Liver (tissue), 9 donors: ENCODE results near the gene KLK15. TPM values are rescaled to one million over a fixed set of nuclear protein-coding genes. Genes with fewer than 3 reads are reported as not detected.

Source experiments
- DNase-seq: peaks from one replicate; pipeline ENCODE4 v3.0.0-alpha.2; 2017; ENCODE audit warnings: low spot score
- H3K27ac ChIP-seq, 2 donors: one replicate each; pipeline ENCODE4 v1.7.0; 2013; ENCODE audit warnings: inconsistent platforms in 2 of 2, low read length in 2 of 2, control low read depth in 1 of 2, low read depth in 1 of 2, mild to moderate bottlenecking in 1 of 2
- H3K27me3 ChIP-seq, 4 donors: one replicate each; pipeline versions ENCODE4 v1.6.1 to v1.7.0; 2013; ENCODE audit warnings: low read length in 3 of 4, inconsistent platforms in 1 of 4, mild to moderate bottlenecking in 1 of 4, moderate library complexity in 1 of 4; ENCODE audit not compliant: control insufficient read depth in 4 of 4, insufficient read depth in 4 of 4
- H3K36me3 ChIP-seq, 4 donors: one replicate each; pipeline versions ENCODE4 v1.6.1 to v1.7.0; 2013; ENCODE audit warnings: low read length in 3 of 4, mild to moderate bottlenecking in 3 of 4, low read depth in 1 of 4, moderate library complexity in 1 of 4; ENCODE audit not compliant: control insufficient read depth in 4 of 4, insufficient read depth in 3 of 4
- H3K4me1 ChIP-seq, 4 donors: one replicate each; pipeline versions ENCODE4 v1.6.1 to v1.7.0; 2013; ENCODE audit warnings: low read length in 3 of 4, mild to moderate bottlenecking in 3 of 4, moderate library complexity in 1 of 4; ENCODE audit not compliant: control insufficient read depth in 4 of 4, insufficient read depth in 4 of 4
- H3K4me3 ChIP-seq, 3 donors: one replicate each; pipeline versions ENCODE4 v1.6.1 to v1.7.0; 2013; ENCODE audit warnings: low read length in 3 of 3, control low read depth in 1 of 3, low read depth in 1 of 3, mild to moderate bottlenecking in 1 of 3
- H3K9ac ChIP-seq, 2 donors: one replicate each; pipeline ENCODE4 v1.7.0; 2013; ENCODE audit warnings: low read length in 2 of 2, mild to moderate bottlenecking in 2 of 2, moderate library complexity in 2 of 2, control low read depth in 1 of 2, low read depth in 1 of 2
- H3K9me3 ChIP-seq, 4 donors: one replicate each; pipeline versions ENCODE4 v1.6.1 to v1.7.0; 2013; ENCODE audit warnings: low read length in 3 of 4; ENCODE audit not compliant: control insufficient read depth in 4 of 4
- EGR1 ChIP-seq, 2 donors: IDR thresholded peaks; 2 replicates each; pipeline ENCODE4 v1.6.1; 2016 to 2018; ENCODE audit warnings: antibody characterized with exemption in 2 of 2, low read depth in 2 of 2
- FOXA1 ChIP-seq: IDR thresholded peaks from 2 replicates; pipeline ENCODE4 v1.6.1; 2016; ENCODE audit warnings: antibody characterized with exemption
- FOXA2 ChIP-seq: IDR thresholded peaks from 2 replicates; pipeline ENCODE4 v1.6.1; 2016; ENCODE audit warnings: antibody characterized with exemption
- GABPA ChIP-seq, 2 donors: IDR thresholded peaks in 1 of 2; conservative IDR thresholded peaks in 1 of 2; 2 replicates each; pipeline ENCODE4 v1.6.1; 2016; ENCODE audit warnings: antibody characterized with exemption in 2 of 2, mild to moderate bottlenecking in 1 of 2, moderate library complexity in 1 of 2
- HNF4A ChIP-seq, 2 donors: conservative IDR thresholded peaks; 2 replicates each; pipeline ENCODE4 v1.6.1; 2016; ENCODE audit warnings: antibody characterized with exemption in 2 of 2, mild to moderate bottlenecking in 2 of 2
- HNF4G ChIP-seq: IDR thresholded peaks from 2 replicates; pipeline ENCODE4 v1.6.1; 2016; ENCODE audit warnings: antibody characterized with exemption
- JUND ChIP-seq, 2 donors: IDR thresholded peaks; 2 replicates each; pipeline ENCODE4 v1.6.1; 2016; ENCODE audit warnings: antibody characterized with exemption in 2 of 2
- NR2F2 ChIP-seq: IDR thresholded peaks from 2 replicates; pipeline ENCODE4 v1.6.1; 2016; ENCODE audit warnings: antibody characterized with exemption
- RAD21 ChIP-seq, 2 donors: IDR thresholded peaks; 2 replicates each; pipeline ENCODE4 v1.6.1; 2016; ENCODE audit warnings: antibody characterized with exemption in 2 of 2, mild to moderate bottlenecking in 2 of 2
- RXRA ChIP-seq, 2 donors: IDR thresholded peaks; 2 replicates each; pipeline ENCODE4 v1.6.1; 2017 to 2018; ENCODE audit warnings: antibody characterized with exemption in 2 of 2, mild to moderate bottlenecking in 1 of 2
- SP1 ChIP-seq: IDR thresholded peaks from 2 replicates; pipeline ENCODE4 v1.6.1; 2018; ENCODE audit warnings: antibody characterized with exemption, mild to moderate bottlenecking
- TAF1 ChIP-seq: conservative IDR thresholded peaks from 2 replicates; pipeline ENCODE4 v1.6.1; 2016; ENCODE audit warnings: antibody characterized with exemption, mild to moderate bottlenecking
- YY1 ChIP-seq: IDR thresholded peaks from 2 replicates; pipeline ENCODE4 v1.6.1; 2016; ENCODE audit warnings: antibody characterized with exemption, mild to moderate bottlenecking
- WGBS: extraction: QIAGEN DNeasy Blood & Tissue Kit; methylation state at CpG from one replicate; pipeline ENCODE4 v1.1.7; 2013; 5-methylcytosine and 5-hydroxymethylcytosine counted together
- polyA plus RNA-seq, 2 donors: library from polyadenylated mRNA; stranded (reverse) in 1 of 2; unstranded in 1 of 2; fragments of 200-250 nt in 1 of 2; fragments of >200 nt in 1 of 2; fragmentation: Nextera tagmentation in 1 of 2; extraction: Ambion mirVana in 1 of 2; gene quantifications; one replicate each; pipeline versions ENCODE4 v1.2.1 to v1.2.3, GENCODE V29; 2013 to 2015
- total RNA-seq, 2 donors: library from RNA; depleted of rRNA; stranded (reverse); fragments of >200 nt; gene quantifications; one replicate each; pipeline ENCODE4 v1.2.3, GENCODE V29; 2014
- TF ChIP-seq, protein P1 (sequence below): IDR thresholded peaks from 2 replicates; pipeline ENCODE4 v1.6.1; 2016; ENCODE audit warnings: antibody characterized with exemption
- TF ChIP-seq, protein P2 (sequence below): fragments of 150-350 bp; IDR thresholded peaks from 2 replicates; pipeline ENCODE4 v1.5.1; 2017; ENCODE audit warnings: improper control_type of control experiment, low read depth, low read length; ENCODE audit not compliant: missing input control
- TF ChIP-seq, protein P3 (sequence below): IDR thresholded peaks from 2 replicates; pipeline ENCODE4 v1.6.1; 2016; ENCODE audit warnings: antibody characterized with exemption
- TF ChIP-seq, protein P4 (sequence below): IDR thresholded peaks from 2 replicates; pipeline ENCODE4 v1.6.1; 2016; ENCODE audit warnings: antibody characterized with exemption
- TF ChIP-seq, protein P5 (sequence below): IDR thresholded peaks from 2 replicates; pipeline ENCODE4 v1.6.1; 2016; ENCODE audit warnings: antibody characterized with exemption, mild to moderate bottlenecking
- donor health status: healthy.
- donor health status: healthy.
- donor health status: healthy.
- donor health status: healthy.
- donor health status: healthy.

The KLK15 gene
- total and polyA plus RNA-seq, 4 donors, result not detected

DNA sequence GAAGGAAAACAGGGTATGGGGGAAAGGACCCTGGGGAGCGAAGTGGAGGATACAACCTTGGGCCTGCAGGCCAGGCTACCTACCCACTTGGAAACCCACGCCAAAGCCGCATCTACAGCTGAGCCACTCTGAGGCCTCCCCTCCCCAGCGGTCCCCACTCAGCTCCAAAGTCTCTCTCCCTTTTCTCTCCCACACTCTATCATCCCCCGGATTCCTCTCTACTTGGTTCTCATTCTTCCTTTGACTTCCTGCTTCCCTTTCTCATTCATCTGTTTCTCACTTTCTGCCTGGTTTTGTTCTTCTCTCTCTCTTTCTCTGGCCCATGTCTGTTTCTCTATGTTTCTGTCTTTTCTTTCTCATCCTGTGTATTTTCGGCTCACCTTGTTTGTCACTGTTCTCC, 24.0 kb upstream of the KLK15 start:
- no peak overlapping the region for H3K4me3 ChIP-seq
- TF ChIP-seq JUND (IDR thresholded peaks at IDR 0.05), result no peak
- no peak for TF ChIP-seq YY1
- no peak for TF ChIP-seq NR2F2
- no peak for TF ChIP-seq GABPA (IDR thresholded peaks at IDR 0.05 in 1 of 2, conservative IDR thresholded peaks at IDR 0.05 in 1 of 2)
- no peak for TF ChIP-seq HNF4G
- TF ChIP-seq SP1, result no peak
- no peak for TF ChIP-seq RXRA (IDR thresholded peaks at IDR 0.05)
- TF ChIP-seq, protein P1, sequence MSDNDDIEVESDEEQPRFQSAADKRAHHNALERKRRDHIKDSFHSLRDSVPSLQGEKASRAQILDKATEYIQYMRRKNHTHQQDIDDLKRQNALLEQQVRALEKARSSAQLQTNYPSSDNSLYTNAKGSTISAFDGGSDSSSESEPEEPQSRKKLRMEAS, result no peak
- TF ChIP-seq FOXA2, result no peak
- TF ChIP-seq, protein P2, sequence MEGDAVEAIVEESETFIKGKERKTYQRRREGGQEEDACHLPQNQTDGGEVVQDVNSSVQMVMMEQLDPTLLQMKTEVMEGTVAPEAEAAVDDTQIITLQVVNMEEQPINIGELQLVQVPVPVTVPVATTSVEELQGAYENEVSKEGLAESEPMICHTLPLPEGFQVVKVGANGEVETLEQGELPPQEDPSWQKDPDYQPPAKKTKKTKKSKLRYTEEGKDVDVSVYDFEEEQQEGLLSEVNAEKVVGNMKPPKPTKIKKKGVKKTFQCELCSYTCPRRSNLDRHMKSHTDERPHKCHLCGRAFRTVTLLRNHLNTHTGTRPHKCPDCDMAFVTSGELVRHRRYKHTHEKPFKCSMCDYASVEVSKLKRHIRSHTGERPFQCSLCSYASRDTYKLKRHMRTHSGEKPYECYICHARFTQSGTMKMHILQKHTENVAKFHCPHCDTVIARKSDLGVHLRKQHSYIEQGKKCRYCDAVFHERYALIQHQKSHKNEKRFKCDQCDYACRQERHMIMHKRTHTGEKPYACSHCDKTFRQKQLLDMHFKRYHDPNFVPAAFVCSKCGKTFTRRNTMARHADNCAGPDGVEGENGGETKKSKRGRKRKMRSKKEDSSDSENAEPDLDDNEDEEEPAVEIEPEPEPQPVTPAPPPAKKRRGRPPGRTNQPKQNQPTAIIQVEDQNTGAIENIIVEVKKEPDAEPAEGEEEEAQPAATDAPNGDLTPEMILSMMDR, result no peak
- TF ChIP-seq, protein P3, sequence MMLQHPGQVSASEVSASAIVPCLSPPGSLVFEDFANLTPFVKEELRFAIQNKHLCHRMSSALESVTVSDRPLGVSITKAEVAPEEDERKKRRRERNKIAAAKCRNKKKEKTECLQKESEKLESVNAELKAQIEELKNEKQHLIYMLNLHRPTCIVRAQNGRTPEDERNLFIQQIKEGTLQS, result no peak
- TF ChIP-seq, protein P4, sequence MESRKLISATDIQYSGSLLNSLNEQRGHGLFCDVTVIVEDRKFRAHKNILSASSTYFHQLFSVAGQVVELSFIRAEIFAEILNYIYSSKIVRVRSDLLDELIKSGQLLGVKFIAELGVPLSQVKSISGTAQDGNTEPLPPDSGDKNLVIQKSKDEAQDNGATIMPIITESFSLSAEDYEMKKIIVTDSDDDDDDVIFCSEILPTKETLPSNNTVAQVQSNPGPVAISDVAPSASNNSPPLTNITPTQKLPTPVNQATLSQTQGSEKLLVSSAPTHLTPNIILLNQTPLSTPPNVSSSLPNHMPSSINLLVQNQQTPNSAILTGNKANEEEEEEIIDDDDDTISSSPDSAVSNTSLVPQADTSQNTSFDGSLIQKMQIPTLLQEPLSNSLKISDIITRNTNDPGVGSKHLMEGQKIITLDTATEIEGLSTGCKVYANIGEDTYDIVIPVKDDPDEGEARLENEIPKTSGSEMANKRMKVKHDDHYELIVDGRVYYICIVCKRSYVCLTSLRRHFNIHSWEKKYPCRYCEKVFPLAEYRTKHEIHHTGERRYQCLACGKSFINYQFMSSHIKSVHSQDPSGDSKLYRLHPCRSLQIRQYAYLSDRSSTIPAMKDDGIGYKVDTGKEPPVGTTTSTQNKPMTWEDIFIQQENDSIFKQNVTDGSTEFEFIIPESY, result no peak
- TF ChIP-seq, protein P5, sequence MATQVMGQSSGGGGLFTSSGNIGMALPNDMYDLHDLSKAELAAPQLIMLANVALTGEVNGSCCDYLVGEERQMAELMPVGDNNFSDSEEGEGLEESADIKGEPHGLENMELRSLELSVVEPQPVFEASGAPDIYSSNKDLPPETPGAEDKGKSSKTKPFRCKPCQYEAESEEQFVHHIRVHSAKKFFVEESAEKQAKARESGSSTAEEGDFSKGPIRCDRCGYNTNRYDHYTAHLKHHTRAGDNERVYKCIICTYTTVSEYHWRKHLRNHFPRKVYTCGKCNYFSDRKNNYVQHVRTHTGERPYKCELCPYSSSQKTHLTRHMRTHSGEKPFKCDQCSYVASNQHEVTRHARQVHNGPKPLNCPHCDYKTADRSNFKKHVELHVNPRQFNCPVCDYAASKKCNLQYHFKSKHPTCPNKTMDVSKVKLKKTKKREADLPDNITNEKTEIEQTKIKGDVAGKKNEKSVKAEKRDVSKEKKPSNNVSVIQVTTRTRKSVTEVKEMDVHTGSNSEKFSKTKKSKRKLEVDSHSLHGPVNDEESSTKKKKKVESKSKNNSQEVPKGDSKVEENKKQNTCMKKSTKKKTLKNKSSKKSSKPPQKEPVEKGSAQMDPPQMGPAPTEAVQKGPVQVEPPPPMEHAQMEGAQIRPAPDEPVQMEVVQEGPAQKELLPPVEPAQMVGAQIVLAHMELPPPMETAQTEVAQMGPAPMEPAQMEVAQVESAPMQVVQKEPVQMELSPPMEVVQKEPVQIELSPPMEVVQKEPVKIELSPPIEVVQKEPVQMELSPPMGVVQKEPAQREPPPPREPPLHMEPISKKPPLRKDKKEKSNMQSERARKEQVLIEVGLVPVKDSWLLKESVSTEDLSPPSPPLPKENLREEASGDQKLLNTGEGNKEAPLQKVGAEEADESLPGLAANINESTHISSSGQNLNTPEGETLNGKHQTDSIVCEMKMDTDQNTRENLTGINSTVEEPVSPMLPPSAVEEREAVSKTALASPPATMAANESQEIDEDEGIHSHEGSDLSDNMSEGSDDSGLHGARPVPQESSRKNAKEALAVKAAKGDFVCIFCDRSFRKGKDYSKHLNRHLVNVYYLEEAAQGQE, result no peak
- no peak for TF ChIP-seq RAD21 (IDR thresholded peaks at IDR 0.05)
- no peak for TF ChIP-seq HNF4A (conservative IDR thresholded peaks at IDR 0.05)
- no peak for TF ChIP-seq EGR1 (IDR thresholded peaks at IDR 0.05; ENCODE audit: low read depth in 2 of 2)
- no peak for TF ChIP-seq TAF1
- no peak for TF ChIP-seq FOXA1

More for the DNA sequence above, 24.0 kb upstream of the KLK15 start:
- H3K36me3 ChIP-seq, result no peaks in the 10 kb centered on the region
- no peaks in the 10 kb centered on the region for H3K4me1 ChIP-seq
- peaks cover 0 to 3% (median 0%) of the 10 kb centered on the region in 4 donors for H3K9me3 ChIP-seq
- 59% methylated on average over 6 of the region's 6 CpGs for WGBS
- H3K9ac ChIP-seq, result no peak overlapping the region
- H3K27me3 ChIP-seq, result peaks cover 0 to 5% (median 1%) of the 10 kb centered on the region in 4 donors
- no peak overlapping the region for H3K27ac ChIP-seq
- no peak for DNase-seq
